ENCODE measurements around the gene GMDS. TPM values are rescaled to one million over a fixed set of nuclear protein-coding genes. Genes with fewer than 3 reads are reported as not detected.

The GMDS gene
- total and polyA plus RNA-seq, 2 of the 8 experiments (the other 6 are each of a cell fraction or from before 2014, with no cell fraction given): 16.8 to 50.0 TPM

- TF ChIP-seq CHD7 (IDR thresholded peaks at IDR 0.05; ENCODE audit: insufficient replicate concordance, low read length) (no peak), SAP30 (IDR thresholded peaks at IDR 0.05; ENCODE audit: insufficient read depth, insufficient replicate concordance, low read length) (no peak), PHF8 (conservative IDR thresholded peaks at IDR 0.05; ENCODE audit: low read depth, low read length) (no peak), SRF (IDR thresholded peaks at IDR 0.05; ENCODE audit: low read depth, low read length) (no peak), SP2 (IDR thresholded peaks at IDR 0.05; ENCODE audit: low read length) (no peak), CBX8 (IDR thresholded peaks at IDR 0.05; ENCODE audit: borderline replicate concordance, low read depth, low read length) (no peak), POLR2A (IDR thresholded peaks at IDR 0.05; ENCODE audit: control extremely low read depth in 1 of 2, low read depth in 2 of 2, low read length in 2 of 2) (no peak)
Observed at GRCh38 chr6:1757131-1757530, 488.3 kb downstream of the GMDS start (continued).
